ENCODE measurements around the gene EDN2. TPM values are rescaled to one million over a fixed set of nuclear protein-coding genes. Genes with fewer than 3 reads are reported as not detected.

EDN2 gene
- total and polyA plus RNA-seq, 2 donors, result 0.32 to 0.44 TPM

DNA sequence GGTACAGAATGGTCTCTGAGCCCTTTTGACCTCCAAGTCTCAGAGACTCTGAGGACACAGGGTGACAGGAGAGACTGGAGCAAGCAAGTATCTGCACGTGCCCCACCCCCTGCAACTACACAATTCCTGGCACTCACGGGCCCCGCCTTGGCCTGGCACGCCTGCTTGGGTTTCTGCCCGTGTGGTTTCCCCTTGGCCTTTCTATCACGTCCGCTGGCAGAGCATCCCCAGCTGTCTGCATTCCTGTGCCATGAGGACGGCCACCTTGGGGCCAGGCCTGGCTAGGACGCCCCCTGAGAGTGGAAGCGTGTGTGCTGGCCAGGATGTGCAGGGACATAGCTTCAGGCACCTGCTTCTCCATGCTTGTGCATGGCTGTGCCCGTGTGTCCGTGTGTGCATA lies 14.3 kb upstream of the EDN2 start:
- WGBS, result 63% methylated on average over 12 of the region's 12 CpGs

DNA sequence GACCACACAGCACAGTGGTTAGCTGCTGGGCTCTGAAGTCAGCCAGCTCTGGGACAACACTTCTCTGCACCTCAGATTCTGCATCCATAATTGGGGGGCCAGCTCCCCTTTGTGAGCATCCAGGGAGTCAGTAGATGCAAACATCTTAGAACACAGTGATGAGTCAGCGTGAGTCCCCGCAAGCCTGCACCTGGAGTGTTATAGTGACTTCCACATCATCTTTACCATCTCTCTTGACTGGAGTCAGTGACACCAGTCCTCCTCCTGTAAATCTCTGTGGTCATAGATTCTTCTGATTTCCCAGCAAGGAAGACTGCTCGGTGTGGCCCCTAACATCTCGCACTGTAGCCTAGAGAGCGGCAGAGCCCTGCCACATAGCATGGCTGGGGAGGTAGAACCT lies 13.9 kb upstream of the EDN2 start:
- H3K4me3 ChIP-seq (ENCODE audit: low read depth, low read length), result no peak overlapping the region
- no peak overlapping the region for H3K27ac ChIP-seq (ENCODE audit: low read depth)
- WGBS, result 93% methylated on average over 5 of the region's 5 CpGs
- no peak for DNase-seq (ENCODE audit: extremely low spot score)
- no peaks in the 10 kb centered on the region for H3K4me1 ChIP-seq (ENCODE audit: insufficient read depth)
- H3K36me3 ChIP-seq (ENCODE audit: insufficient read depth), result no peaks in the 10 kb centered on the region

More for the DNA sequence above, 14.3 kb upstream of the EDN2 start:
- H3K4me1 ChIP-seq (ENCODE audit: insufficient read depth), result no peaks in the 10 kb centered on the region
- no peak for DNase-seq (ENCODE audit: extremely low spot score)
- no peak overlapping the region for H3K4me3 ChIP-seq (ENCODE audit: low read depth, low read length)
- no peak overlapping the region for H3K27ac ChIP-seq (ENCODE audit: low read depth)
- no peaks in the 10 kb centered on the region for H3K36me3 ChIP-seq (ENCODE audit: insufficient read depth)

DNA sequence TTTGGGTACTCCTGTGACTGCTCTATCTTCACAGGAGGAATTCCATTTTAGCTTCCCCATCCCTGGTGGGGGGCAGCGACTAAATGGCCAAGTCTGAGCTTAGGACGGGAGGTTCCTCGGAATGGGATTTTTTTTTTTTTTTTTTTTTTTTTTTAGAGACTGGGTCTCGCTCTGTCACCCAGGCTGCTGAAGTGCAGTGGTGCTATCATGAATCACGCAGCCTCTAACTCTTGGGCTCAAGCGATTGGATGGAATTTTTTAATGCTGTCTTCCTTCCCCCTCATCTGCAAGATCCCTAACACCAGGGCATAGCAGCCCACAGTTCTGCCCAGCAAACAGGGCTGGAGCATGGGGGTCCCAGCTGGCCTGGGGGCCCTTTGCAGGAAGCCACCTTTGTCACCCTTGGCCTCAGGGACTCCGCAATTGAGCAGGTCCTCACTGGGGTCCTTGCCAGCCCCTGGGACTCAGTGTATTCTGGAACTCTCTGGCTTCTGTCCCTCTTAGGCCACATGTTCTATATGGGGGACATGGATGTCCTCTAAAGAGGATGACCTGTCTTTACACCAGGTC lies 13.1 kb upstream of the EDN2 start:
- Histone ChIP-seq H3K36me3 (ENCODE audit: insufficient read depth) (no peaks in the 10 kb centered on the region), H3K4me3 (ENCODE audit: low read depth, low read length) (no peak overlapping the region), H3K27ac (ENCODE audit: low read depth) (no peak overlapping the region), H3K4me1 (ENCODE audit: insufficient read depth) (no peaks in the 10 kb centered on the region)
- WGBS, result 96% methylated on average over 7 of the region's 7 CpGs
- DNase-seq (ENCODE audit: extremely low spot score), result no peak

DNA sequence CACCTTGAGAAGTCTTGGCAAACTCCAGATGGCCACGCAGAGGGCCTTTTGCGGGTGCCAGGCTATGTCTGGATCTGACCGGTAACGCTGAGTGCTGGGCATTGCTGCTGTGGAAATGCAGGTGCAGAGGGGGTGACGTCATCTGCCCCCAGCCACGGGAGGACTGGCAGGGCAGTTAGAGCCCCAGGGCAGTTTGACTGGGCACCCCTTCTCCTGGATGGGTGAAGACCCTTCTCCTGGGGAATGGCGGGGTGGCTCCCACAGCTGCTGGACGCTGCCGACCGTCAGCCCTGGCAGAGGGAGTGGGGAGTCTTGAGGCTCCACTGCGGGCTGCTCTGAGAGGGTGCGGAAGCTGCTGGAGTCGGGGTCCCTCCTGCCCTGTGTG lies 12.6 kb upstream of the EDN2 start:
- no peak for DNase-seq (ENCODE audit: extremely low spot score)
- H3K4me3 ChIP-seq (ENCODE audit: low read depth, low read length), result no peak overlapping the region
- no peaks in the 10 kb centered on the region for H3K36me3 ChIP-seq (ENCODE audit: insufficient read depth)
- H3K4me1 ChIP-seq (ENCODE audit: insufficient read depth), result no peaks in the 10 kb centered on the region
- peak overlapping the region; percentile 68 for H3K27ac ChIP-seq (ENCODE audit: low read depth)
- 91% methylated on average over 13 of the region's 13 CpGs for WGBS

DNA sequence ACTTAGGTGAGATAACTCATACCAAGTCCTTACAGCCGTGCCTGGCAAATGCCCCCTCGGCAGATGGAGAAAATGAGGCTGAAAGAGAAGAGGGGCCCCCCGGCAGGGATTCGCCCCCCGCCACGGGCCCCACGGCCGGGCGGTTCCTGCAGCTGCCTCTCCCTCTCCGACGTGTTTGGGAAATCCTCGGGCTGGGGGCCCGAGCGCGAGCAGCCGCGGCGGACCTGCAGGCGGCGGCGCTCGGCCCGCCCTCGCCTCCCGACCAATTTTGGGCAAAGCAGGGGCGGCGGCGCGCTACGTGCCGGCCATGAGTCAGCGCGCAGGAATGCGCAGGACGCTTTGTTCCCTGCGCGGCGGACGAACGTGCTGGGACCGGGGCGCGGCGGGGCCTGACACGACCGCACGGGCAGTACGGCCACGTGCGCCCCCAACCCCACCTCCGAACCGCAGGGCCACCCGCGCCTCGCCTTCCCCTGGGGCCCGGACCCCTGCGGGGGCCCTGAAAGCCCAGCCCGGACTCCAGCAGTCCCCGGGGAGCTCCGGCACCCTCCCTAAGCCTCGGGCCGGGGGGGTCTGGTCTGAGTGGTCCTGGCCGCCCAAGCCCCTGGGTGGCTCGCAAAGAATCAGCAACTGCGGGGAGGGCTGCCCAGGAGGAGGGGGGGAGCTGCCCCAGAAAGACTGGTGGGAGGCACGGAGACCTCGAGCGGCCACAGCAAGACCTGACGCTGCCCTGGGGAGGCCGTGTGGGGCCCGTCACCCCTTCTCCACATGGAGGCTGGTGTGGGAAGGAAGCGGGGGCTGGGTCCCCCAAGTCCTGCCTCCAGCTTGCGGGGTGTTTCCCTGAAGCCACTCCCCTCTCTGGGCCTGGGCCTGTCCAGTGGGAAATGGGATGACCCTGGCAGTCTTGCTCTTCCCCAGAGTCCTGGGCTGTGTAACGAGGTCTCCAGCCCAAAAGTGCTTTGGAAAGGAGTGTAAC lies 11.9 kb upstream of the EDN2 start:
- 6% methylated on average over 74 of the region's 74 CpGs for WGBS

DNA sequence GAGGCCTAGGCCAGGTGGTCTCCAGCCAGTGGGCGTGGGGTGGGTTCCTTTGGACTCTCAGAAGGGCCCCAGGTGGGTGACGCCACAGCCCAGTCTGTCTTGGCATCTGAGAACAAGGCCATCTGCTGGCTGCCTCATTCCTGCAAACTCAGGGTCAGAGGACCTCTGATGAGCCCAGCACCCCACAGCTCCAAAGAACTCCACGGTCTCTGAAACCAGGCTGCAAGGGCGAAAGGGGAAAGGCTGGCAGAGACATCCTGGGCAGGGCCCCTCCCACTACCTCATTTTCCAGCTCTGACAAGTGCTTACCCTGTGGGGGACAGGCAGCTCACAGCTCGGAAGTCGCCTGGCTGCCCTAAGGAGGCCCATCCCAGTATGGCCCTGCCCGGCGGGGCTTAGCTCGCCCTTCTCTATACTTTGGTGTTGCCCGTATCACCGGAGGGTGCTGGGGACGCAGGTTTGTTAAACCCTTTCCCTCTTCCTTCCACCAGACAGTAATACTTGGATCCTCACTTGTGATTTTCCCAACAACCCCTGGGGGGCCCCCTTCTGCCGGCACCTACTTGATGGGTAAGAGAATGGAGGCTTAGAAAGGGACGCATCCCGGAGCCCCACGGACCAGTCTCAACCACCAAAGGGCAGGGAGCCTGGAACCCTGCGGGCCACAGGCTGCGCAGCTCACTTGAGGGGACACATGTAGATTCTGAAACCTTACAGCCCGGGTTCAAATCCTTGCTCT lies 10.9 kb upstream of the EDN2 start:
- H3K4me1 ChIP-seq (ENCODE audit: insufficient read depth), result no peaks in the 10 kb centered on the region
- no peak overlapping the region for H3K4me3 ChIP-seq (ENCODE audit: low read depth, low read length)
- H3K27ac ChIP-seq (ENCODE audit: low read depth), result no peak overlapping the region
- no peak for DNase-seq (ENCODE audit: extremely low spot score)
- no peaks in the 10 kb centered on the region for H3K36me3 ChIP-seq (ENCODE audit: insufficient read depth)
- WGBS, result 81% methylated on average over 19 of the region's 19 CpGs

More for the DNA sequence above, 11.9 kb upstream of the EDN2 start:
- no peak for DNase-seq (ENCODE audit: extremely low spot score)
- no peaks in the 10 kb centered on the region for H3K36me3 ChIP-seq (ENCODE audit: insufficient read depth)
- H3K27ac ChIP-seq (ENCODE audit: low read depth), result peak overlapping the region; percentile 68
- no peaks in the 10 kb centered on the region for H3K4me1 ChIP-seq (ENCODE audit: insufficient read depth)
- H3K4me3 ChIP-seq (ENCODE audit: low read depth, low read length), result no peak overlapping the region

DNA sequence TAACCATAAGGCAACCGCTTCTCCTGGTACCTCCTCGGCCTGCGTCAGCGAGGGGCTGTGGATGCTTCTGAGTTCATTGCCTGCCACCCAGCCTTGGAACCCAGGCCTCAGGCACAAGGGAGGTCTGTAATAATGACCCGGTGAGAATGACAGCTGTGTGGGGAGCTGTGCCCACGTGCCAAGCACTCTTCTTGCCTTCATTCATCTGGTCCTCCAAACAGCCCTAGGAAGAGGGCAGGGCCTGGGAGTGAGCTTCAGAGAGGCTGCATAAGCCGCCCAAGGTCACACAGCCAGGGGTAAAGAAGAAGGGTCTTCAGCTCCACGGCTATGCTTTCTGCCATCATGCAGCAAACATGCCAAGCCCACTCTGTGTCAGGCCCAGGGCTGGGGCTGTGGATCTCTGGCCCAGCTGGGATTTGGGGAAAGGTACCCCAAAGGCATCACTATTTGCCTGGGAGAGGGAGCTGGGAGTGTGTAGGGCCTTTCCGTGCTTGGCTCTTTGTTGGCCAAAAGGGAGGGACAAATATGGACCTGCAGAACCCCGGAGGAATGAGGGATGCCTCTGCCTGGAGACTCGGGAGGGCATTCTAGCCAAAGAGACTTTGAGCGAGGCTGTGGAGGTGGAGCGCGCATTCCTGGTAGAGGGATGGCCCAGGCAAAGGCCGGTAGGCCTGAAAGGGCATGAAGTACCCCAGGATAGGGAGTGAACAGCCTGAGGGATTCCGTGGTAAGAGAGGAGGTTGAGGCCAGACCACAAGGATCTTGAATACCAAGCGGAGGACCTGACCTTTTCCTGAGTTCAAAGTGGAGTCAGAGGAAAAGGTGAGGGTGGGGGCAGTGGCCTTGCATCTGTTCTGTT lies 10.1 kb upstream of the EDN2 start:
- H3K36me3 ChIP-seq (ENCODE audit: insufficient read depth), result no peaks in the 10 kb centered on the region
- no peak overlapping the region for H3K27ac ChIP-seq (ENCODE audit: low read depth)
- WGBS, result 82% methylated on average over 17 of the region's 17 CpGs
- H3K4me3 ChIP-seq (ENCODE audit: low read depth, low read length), result no peak overlapping the region
- no peaks in the 10 kb centered on the region for H3K4me1 ChIP-seq (ENCODE audit: insufficient read depth)
- DNase-seq (ENCODE audit: extremely low spot score), result no peak

DNA sequence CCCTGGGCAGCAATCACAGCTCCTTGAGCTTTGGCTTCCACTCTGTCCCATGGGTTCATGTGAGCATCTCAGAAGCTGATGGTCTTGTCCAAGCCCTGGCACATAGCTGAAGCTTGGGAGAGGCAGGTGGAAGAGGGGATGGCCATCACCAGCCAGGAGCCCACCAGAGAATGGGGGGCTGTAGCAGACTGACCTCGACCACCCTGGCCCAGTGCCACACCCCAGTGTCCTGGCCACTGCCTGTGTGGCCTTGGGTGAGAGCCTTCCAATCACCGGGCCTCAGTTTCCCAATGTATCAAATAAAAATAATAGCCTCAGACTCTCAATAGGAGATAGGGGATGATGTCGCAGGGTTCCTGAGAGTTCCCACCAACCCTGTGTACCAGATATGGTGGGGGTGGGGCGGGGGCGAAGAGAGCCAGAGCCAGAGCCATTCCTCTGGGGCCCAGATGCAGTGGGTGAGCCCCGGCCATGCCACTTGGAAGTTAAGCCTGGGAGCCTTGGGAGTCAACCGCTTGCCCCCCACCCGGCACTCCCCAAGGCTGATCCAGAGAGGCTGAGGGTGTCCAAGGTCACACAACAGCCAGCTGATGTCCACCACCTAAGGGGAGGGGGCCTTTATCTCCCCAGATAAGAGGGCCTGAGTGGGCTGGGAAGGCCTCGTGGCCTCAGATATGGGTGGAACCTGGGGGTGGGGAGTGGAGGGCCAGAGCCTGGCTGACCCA lies 9.3 kb upstream of the EDN2 start:
- H3K27ac ChIP-seq (ENCODE audit: low read depth), result no peak overlapping the region
- no peak overlapping the region for H3K4me3 ChIP-seq (ENCODE audit: low read depth, low read length)
- H3K36me3 ChIP-seq (ENCODE audit: insufficient read depth), result no peaks in the 10 kb centered on the region
- no peaks in the 10 kb centered on the region for H3K4me1 ChIP-seq (ENCODE audit: insufficient read depth)
- 90% methylated on average over 9 of the region's 9 CpGs for WGBS
- DNase-seq (ENCODE audit: extremely low spot score), result no peak

DNA sequence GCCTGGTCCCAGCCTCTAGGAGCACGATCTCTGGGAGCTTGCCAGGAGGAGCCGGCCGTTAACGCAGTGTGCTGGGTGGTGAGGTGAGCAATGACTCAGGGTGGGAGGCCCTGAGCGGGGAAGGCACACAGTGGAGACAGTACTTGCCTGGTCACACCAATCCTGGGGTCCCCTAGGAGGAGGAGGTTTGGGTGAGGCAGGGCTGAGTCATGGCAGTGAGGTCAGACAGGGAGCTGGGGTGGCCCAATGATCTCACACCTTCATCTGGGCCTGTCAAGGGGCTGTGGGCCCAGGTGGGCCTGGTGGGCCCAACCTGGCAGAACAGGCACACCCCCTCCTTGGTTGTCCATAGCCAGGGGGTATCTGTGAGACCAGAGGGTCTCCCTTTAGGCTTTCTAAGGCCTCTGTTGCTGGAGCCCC lies 8.6 kb upstream of the EDN2 start:
- no peak overlapping the region for H3K4me3 ChIP-seq (ENCODE audit: low read depth, low read length)
- H3K27ac ChIP-seq (ENCODE audit: low read depth), result no peak overlapping the region
- 80% methylated on average over 5 of the region's 5 CpGs for WGBS
- no peak for DNase-seq (ENCODE audit: extremely low spot score)
- no peaks in the 10 kb centered on the region for H3K4me1 ChIP-seq (ENCODE audit: insufficient read depth)
- no peaks in the 10 kb centered on the region for H3K36me3 ChIP-seq (ENCODE audit: insufficient read depth)

DNA sequence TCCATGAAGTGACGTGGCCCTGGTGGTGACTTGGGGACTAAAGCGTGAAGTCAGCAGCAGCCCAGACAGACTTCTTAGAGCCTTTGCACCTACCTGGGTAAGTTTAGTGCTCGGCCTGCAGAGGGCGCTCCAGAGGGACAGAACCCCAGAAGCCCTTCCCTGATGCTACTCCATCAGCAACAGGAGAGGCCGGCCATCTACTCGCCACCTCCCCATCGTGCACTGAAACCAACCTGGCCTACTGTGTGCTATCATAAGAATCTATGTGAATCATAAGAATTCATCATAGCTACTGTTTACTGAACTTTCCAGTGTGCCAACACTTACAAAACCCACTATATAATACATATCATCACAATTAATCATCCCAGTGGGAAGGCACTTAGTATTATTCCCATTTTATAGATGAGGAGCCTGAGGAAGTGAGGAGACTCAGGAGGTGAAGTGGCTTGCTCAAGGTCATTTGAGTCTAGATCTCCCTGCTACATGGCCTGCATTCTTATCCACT lies 7.9 kb upstream of the EDN2 start:
- Histone ChIP-seq H3K27ac (ENCODE audit: low read depth) (no peak overlapping the region), H3K4me1 (ENCODE audit: insufficient read depth) (no peaks in the 10 kb centered on the region)

DNA sequence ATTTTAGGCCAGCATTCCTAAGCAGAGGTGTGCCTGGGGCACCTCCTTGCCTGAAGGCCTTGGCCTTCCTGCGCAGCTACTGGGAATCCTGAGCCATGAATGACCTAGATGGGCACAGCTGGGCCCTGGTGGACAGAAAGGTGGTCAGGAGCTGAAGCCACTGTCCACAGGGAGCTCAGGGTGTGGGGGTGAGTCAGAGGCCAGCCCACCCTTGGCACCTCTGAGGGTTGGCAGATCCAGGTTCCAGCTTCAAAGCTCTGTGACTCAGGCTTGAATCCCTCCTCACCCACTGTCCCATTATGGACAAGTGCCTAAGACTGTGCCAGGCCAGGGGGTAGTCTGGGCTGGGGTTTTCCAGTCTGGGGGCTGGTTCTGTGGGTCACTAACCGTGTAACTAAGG lies 6.4 kb upstream of the EDN2 start:
- no peak for DNase-seq (ENCODE audit: extremely low spot score)
- H3K27ac ChIP-seq (ENCODE audit: low read depth), result no peak overlapping the region
- 93% methylated on average over 2 of the region's 2 CpGs for WGBS
- no peaks in the 10 kb centered on the region for H3K36me3 ChIP-seq (ENCODE audit: insufficient read depth)
- H3K4me3 ChIP-seq (ENCODE audit: low read depth, low read length), result no peak overlapping the region
- H3K4me1 ChIP-seq (ENCODE audit: insufficient read depth), result no peaks in the 10 kb centered on the region

More for the DNA sequence above, 7.9 kb upstream of the EDN2 start:
- no peak overlapping the region for H3K4me3 ChIP-seq (ENCODE audit: low read depth, low read length)
- WGBS, result 78% methylated on average over 7 of the region's 7 CpGs
- DNase-seq (ENCODE audit: extremely low spot score), result no peak
- no peaks in the 10 kb centered on the region for H3K36me3 ChIP-seq (ENCODE audit: insufficient read depth)

DNA sequence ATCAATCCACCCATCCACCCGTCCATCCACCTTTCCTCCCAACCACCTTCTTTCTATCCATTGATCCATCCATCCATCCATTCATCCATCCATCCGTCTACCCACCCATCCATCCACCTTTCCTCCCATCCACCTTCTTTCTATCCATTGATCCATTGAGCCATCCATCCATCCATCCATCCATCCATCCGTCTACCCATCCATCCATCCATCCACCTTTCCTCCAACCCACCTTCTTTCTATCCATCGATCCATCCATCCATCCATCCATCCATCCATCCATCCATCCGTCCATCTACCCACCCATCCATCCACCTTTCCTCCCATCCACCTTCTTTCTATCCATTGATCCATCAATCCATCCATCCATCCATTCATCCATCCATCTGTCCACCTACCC lies 5.1 kb upstream of the EDN2 start:
- DNase-seq (ENCODE audit: extremely low spot score), result no peak
- 94% methylated on average over 5 of the region's 5 CpGs for WGBS
- no peak overlapping the region for H3K4me3 ChIP-seq (ENCODE audit: low read depth, low read length)
- no peaks in the 10 kb centered on the region for H3K4me1 ChIP-seq (ENCODE audit: insufficient read depth)
- no peak overlapping the region for H3K27ac ChIP-seq (ENCODE audit: low read depth)
- no peaks in the 10 kb centered on the region for H3K36me3 ChIP-seq (ENCODE audit: insufficient read depth)

Measured in urinary bladder (tissue), 4 donors.